ENCODE data around the gene DLL3.

DNA sequence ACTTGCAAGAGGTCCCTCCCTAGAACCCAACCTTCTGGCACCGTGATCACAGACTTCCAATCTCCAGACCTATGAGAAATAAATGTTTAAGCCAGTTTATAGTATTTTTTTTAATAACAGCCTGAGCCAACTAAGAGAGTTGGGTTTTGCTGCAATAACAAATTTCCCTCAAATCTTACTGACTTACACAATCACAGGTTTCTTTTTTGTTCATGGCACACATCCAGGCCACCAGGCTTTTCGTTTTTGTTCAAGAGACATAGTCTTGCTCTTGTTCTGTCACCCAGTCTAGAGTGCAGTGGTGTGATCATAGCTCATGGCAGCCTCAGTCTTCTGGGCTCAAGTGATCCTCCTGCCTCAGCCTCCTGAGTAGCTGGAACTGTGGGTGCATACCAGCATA is 14.2 kb downstream of the DLL3 start:
- no peak for TF ChIP-seq CTCF (IDR thresholded peaks at IDR 0.05)
- TF ChIP-seq POLR2A (IDR thresholded peaks at IDR 0.05) = no peak
